Effector memory CD4-positive, alpha-beta T cell (primary cell): ENCODE results near the gene HPS3.

Source experiments
- DNase-seq, 3 donors: peaks; one replicate each; pipeline ENCODE4 v3.0.0-alpha.2; 2020
- H3K27ac ChIP-seq: 2 replicates; pipeline ENCODE4 v1.7.0; 2013; ENCODE audit warnings: mild to moderate bottlenecking, low read length, moderate library complexity; ENCODE audit not compliant: insufficient read depth, poor library complexity, severe bottlenecking
- H3K27me3 ChIP-seq: replicated peaks from 2 replicates; pipeline ENCODE4 v1.7.0; 2013; ENCODE audit warnings: mild to moderate bottlenecking, low read length; ENCODE audit not compliant: insufficient read depth, control insufficient read depth, poor library complexity, severe bottlenecking
- H3K36me3 ChIP-seq: 2 replicates; pipeline ENCODE4 v1.7.0; 2013; ENCODE audit warnings: mild to moderate bottlenecking, low read length, moderate library complexity; ENCODE audit not compliant: control insufficient read depth, insufficient read depth
- H3K4me1 ChIP-seq: 2 replicates; pipeline ENCODE4 v1.7.0; 2013; ENCODE audit warnings: low read length, mild to moderate bottlenecking; ENCODE audit not compliant: control insufficient read depth, insufficient read depth, poor library complexity, severe bottlenecking
- H3K4me3 ChIP-seq: 2 replicates; pipeline ENCODE4 v1.7.0; 2013; ENCODE audit warnings: low read length, low read depth, mild to moderate bottlenecking; ENCODE audit not compliant: insufficient read depth, poor library complexity, severe bottlenecking
- H3K9me3 ChIP-seq: 2 replicates; pipeline ENCODE4 v1.7.0; 2013; ENCODE audit warnings: mild to moderate bottlenecking, low read length, moderate library complexity; ENCODE audit not compliant: control insufficient read depth
- total RNA-seq, 3 donors: gene quantifications; one replicate each; lab custom pipeline; 2026; lab: John Stamatoyannopoulos, UW

HPS3 gene
- 31.1 to 44.0 (median 37.7) reads per million in 3 donors for total RNA-seq

DNA sequence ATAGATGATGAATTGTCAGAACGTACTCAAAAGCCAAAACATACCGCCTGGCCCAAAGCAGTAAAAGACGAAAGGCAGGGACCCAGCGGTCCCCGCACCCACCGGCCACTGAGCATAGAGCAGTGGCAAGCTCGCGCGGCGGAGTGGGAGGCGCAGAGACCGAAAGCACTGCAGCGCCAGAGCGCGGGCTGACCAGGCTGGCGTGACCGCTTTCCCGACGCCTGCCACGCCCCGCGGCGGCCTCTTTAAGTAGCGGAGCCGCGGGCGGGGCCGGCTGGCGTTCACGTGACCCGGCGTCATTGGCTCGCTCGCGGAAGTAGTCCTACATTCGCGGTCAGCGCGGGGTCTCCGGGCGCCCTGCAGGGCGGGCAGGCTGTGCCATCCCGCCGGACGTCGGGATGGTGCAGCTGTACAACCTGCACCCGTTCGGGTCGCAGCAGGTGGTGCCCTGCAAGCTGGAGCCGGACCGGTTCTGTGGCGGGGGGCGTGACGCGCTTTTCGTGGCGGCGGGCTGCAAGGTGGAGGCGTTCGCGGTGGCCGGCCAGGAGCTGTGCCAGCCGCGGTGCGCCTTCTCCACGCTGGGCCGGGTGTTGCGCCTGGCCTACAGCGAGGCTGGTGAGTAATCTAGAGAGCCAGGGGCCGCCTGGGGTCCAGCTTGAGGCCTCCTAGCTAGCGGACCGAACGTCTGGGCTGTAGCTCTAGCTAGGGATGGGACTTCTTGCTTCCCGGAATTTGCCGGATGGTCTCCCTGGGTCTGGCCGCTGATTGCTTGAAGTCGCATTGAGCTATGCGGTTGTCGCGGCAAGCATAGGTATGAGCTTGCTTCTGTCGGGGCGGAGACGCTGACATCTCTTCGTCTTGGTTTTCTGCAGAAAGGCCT is at the start of gene HPS3:
TSS of gene HPS3 (plus strand) at position 313 of the 880 bp plus-strand sequence. CDS start at position 399, 86 bp downstream.
- no peaks in the 10 kb centered on the region for H3K27me3 ChIP-seq
- H3K36me3 ChIP-seq, result no peaks in the 10 kb centered on the region
- no peaks in the 10 kb centered on the region for H3K9me3 ChIP-seq
- H3K4me3 ChIP-seq, result peak within 1 kb of the TSS; percentile 97
- peak within 1 kb of the TSS; percentile 71 for H3K27ac ChIP-seq
- DNase-seq, result peak; percentile 71 to 81 (median 72)
- peaks cover 21% of the 10 kb centered on the region for H3K4me1 ChIP-seq

GRCh38 chr3:149080011-149080698 is 49.3 kb upstream of the HPS3 start:
- no peaks in the 10 kb centered on the region for H3K4me1 ChIP-seq
- no peak overlapping the region for H3K4me3 ChIP-seq
- H3K27me3 ChIP-seq, result no peaks in the 10 kb centered on the region
- H3K36me3 ChIP-seq, result no peaks in the 10 kb centered on the region
- no peaks in the 10 kb centered on the region for H3K9me3 ChIP-seq
- no peak for DNase-seq
- H3K27ac ChIP-seq, result no peak overlapping the region

GRCh38 chr3:149080699-149081091 is 48.7 kb upstream of the HPS3 start:
- no peaks in the 10 kb centered on the region for H3K9me3 ChIP-seq
- H3K4me3 ChIP-seq, result no peak overlapping the region
- no peak overlapping the region for H3K27ac ChIP-seq
- no peaks in the 10 kb centered on the region for H3K27me3 ChIP-seq
- H3K4me1 ChIP-seq, result no peaks in the 10 kb centered on the region
- no peaks in the 10 kb centered on the region for H3K36me3 ChIP-seq
- DNase-seq, result no peak

- Histone ChIP-seq H3K36me3 (no peaks in the 10 kb centered on the region), H3K27ac (no peak overlapping the region), H3K27me3 (no peaks in the 10 kb centered on the region), H3K9me3 (no peaks in the 10 kb centered on the region), H3K4me3 (no peak overlapping the region), H3K4me1 (no peaks in the 10 kb centered on the region)
- no peak for DNase-seq
Observed at GRCh38 chr3:149081772-149082171, 47.7 kb upstream of the HPS3 start.

GRCh38 chr3:149085828-149086231 is 43.6 kb upstream of the HPS3 start:
- Histone ChIP-seq H3K4me1 (no peaks in the 10 kb centered on the region), H3K27me3 (no peaks in the 10 kb centered on the region), H3K36me3 (no peaks in the 10 kb centered on the region), H3K27ac (peak overlapping the region; percentile 54), H3K4me3 (peak overlapping the region; percentile 90), H3K9me3 (no peaks in the 10 kb centered on the region)
- DNase-seq, result no peak

- H3K27me3 ChIP-seq, result no peaks in the 10 kb centered on the region
- DNase-seq, result peak; percentile 80 to 85 (median 83)
- peak within 1 kb of the TSS; percentile 54 for H3K27ac ChIP-seq
- peak within 1 kb of the TSS; percentile 90 for H3K4me3 ChIP-seq
- H3K4me1 ChIP-seq, result no peaks in the 10 kb centered on the region
- H3K9me3 ChIP-seq, result no peaks in the 10 kb centered on the region
- H3K36me3 ChIP-seq, result no peaks in the 10 kb centered on the region
Observed at GRCh38 chr3:149086232-149086988, 43.0 kb upstream of the HPS3 start, which contains the start of gene HLTF. Gene HLTF (minus strand): TSS chr3:149086533. CDS start chr3:149086336, 197 bp downstream.

DNA sequence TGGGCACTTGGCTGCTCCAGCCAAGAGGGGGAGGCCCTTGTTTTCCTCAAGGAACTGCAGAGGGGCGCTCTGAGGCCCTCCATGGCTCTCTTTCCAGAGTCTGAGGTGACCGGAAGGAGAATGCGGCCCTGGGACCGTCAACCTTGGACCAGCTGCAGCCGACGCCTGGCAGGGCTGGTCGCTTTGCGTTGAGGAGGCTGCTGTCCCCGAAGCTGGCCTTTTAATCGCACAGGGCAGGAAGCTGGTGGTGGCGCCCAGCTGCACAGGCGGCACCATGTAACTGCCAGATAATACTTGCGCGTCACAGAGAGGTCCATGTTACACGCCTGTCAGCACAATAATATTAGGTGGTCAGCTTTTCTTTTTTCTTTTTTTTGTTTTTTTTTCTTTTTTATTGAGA is 42.2 kb upstream of the HPS3 start:
- Histone ChIP-seq H3K4me3 (no peak overlapping the region), H3K4me1 (no peaks in the 10 kb centered on the region), H3K9me3 (no peaks in the 10 kb centered on the region), H3K27ac (no peak overlapping the region), H3K36me3 (no peaks in the 10 kb centered on the region), H3K27me3 (no peaks in the 10 kb centered on the region)
- DNase-seq, result no peak

DNA sequence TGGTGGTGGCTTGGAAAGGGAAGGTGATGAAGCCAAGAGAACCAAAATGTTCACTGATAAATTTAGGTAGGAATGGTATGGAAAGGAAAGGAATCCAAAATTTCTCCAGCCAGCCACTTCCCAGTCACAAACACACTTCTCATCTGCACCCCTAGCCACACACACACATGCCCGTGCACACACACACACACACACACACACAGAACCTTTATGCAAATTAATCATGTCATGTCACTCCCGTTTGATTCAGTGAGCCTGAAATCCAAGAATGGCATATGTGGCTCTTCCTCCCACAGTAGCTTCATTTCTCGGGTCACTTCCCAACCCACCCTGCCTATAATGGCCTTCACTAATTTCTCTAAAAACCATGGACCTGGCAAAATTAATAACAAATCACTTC is 40.0 kb upstream of the HPS3 start:
- H3K27me3 ChIP-seq, result no peaks in the 10 kb centered on the region
- H3K36me3 ChIP-seq, result no peaks in the 10 kb centered on the region
- no peak for DNase-seq
- no peak overlapping the region for H3K27ac ChIP-seq
- no peaks in the 10 kb centered on the region for H3K4me1 ChIP-seq
- no peak overlapping the region for H3K4me3 ChIP-seq
- H3K9me3 ChIP-seq, result no peaks in the 10 kb centered on the region

- no peaks in the 10 kb centered on the region for H3K4me1 ChIP-seq
- no peaks in the 10 kb centered on the region for H3K9me3 ChIP-seq
- H3K4me3 ChIP-seq, result no peak overlapping the region
- DNase-seq, result no peak
- H3K27me3 ChIP-seq, result no peaks in the 10 kb centered on the region
- no peaks in the 10 kb centered on the region for H3K36me3 ChIP-seq
- no peak overlapping the region for H3K27ac ChIP-seq
Observed at GRCh38 chr3:149090461-149090860, 39.0 kb upstream of the HPS3 start.
